H1 (cell line): Measurements from ENCODE around the gene ANXA9. TPM values are rescaled to one million over a fixed set of nuclear protein-coding genes. Genes with fewer than 3 reads are reported as not detected.

Experiments used
- CTCF ChIA-PET: fragments of 300-600 bp; sonication (Branson Sonifier 250); formaldehyde crosslinking; loops from one replicate; lab custom pipeline; 2021; ENCODE audit not compliant: partially characterized antibody; lab: Charles Lee
- POLR2A ChIA-PET: fragments of 300-600 bp; sonication (Branson Sonifier 250); formaldehyde crosslinking; loops from one replicate; lab custom pipeline; 2021; ENCODE audit warnings: inconsistent platforms; ENCODE audit not compliant: partially characterized antibody; lab: Charles Lee
- DNase-seq, 2 experiments: peaks; one replicate each; pipeline versions ENCODE4 v3.0.0 to v3.0.0-alpha.2; 2010 to 2022; ENCODE audit warnings: low spot score in 2 of 2, low read depth in 1 of 2, mixed read lengths in 1 of 2
- FAIRE-seq: peaks from 2 replicates; lab custom pipeline; 2011; peaks lifted over from hg19 to GRCh38; lab: Jason Lieb, UNC
- H2AFZ ChIP-seq: 2 replicates; pipeline ENCODE4 v1.8.1; 2012; ENCODE audit warnings: low read length, inconsistent platforms
- H2AK5ac ChIP-seq: 2 replicates; pipeline ENCODE4 v1.6.1; 2013; ENCODE audit warnings: low read depth, low read length
- H2BK120ac ChIP-seq: replicated peaks from 2 replicates; pipeline ENCODE3; 2013; ENCODE audit warnings: low read depth, low read length, inconsistent platforms
- H2BK12ac ChIP-seq: 2 replicates; pipeline ENCODE4 v1.6.1; 2013; ENCODE audit warnings: low read depth, low read length
- H2BK15ac ChIP-seq: 2 replicates; pipeline ENCODE4 v1.6.1; 2013; ENCODE audit warnings: low read length
- H2BK20ac ChIP-seq: 2 replicates; pipeline ENCODE4 v1.6.1; 2013; ENCODE audit warnings: low read length
- H2BK5ac ChIP-seq: 2 replicates; pipeline ENCODE4 v1.6.1; 2013; ENCODE audit warnings: low read depth, low read length
- H3K14ac ChIP-seq: 2 replicates; pipeline ENCODE4 v1.6.1; 2013; ENCODE audit warnings: inconsistent platforms; ENCODE audit not compliant: insufficient read length
- H3K18ac ChIP-seq: 2 replicates; pipeline ENCODE4 v1.6.1; 2013; ENCODE audit warnings: low read length; ENCODE audit errors: extremely low read depth
- H3K23ac ChIP-seq: 2 replicates; pipeline ENCODE4 v1.6.1; 2013; ENCODE audit warnings: inconsistent platforms; ENCODE audit not compliant: insufficient read length
- H3K23me2 ChIP-seq: 2 replicates; pipeline ENCODE4 v1.6.1; 2013; ENCODE audit warnings: low read depth, low read length
- H3K27ac ChIP-seq: 2 replicates; pipeline ENCODE4 v1.6.1; 2011; ENCODE audit warnings: low read depth, low read length, inconsistent platforms
- H3K27me3 ChIP-seq, 4 experiments: replicated peaks in 1 of 4; 1 replicate in 1 of 4; 2 replicates in 3 of 4; pipeline versions ENCODE4 v1.6.1 to v1.8.1; 2011 to 2013; ENCODE audit warnings: low read length in 3 of 4, mild to moderate bottlenecking in 3 of 4, inconsistent platforms in 2 of 4, mixed read lengths in 2 of 4, moderate library complexity in 1 of 4; ENCODE audit not compliant: control insufficient read depth in 3 of 4, insufficient read depth in 3 of 4; ENCODE audit errors: extremely low read depth in 1 of 4
- H3K36me3 ChIP-seq, 4 experiments: 2 replicates each; pipeline versions ENCODE4 v1.6.1 to v1.8.1; 2011 to 2013; ENCODE audit warnings: mild to moderate bottlenecking in 4 of 4, low read length in 3 of 4, moderate library complexity in 2 of 4, control low read depth in 1 of 4, inconsistent platforms in 1 of 4; ENCODE audit not compliant: insufficient read depth in 4 of 4, control insufficient read depth in 2 of 4
- H3K4ac ChIP-seq: replicated peaks from 2 replicates; pipeline ENCODE3; 2013; ENCODE audit warnings: low read length, low read depth, mixed read lengths, inconsistent platforms; ENCODE audit not compliant: insufficient read length
- H3K4me1 ChIP-seq, 4 experiments: replicated peaks in 1 of 4; 1 replicate in 1 of 4; 2 replicates in 3 of 4; pipeline versions ENCODE4 v1.6.1 to v1.8.1; 2011 to 2013; ENCODE audit warnings: low read length in 3 of 4, inconsistent platforms in 2 of 4, mixed read lengths in 1 of 4; ENCODE audit not compliant: insufficient read depth in 4 of 4, control insufficient read depth in 3 of 4
- H3K4me2 ChIP-seq, 2 experiments: 2 replicates each; pipeline versions ENCODE4 v1.6.1 to v1.8.1; 2011 to 2013; ENCODE audit warnings: low read depth in 2 of 2, low read length in 2 of 2, control low read depth in 1 of 2, inconsistent platforms in 1 of 2, mild to moderate bottlenecking in 1 of 2; ENCODE audit not compliant: insufficient read depth in 1 of 2
- H3K4me3 ChIP-seq, 4 experiments: fragments of 200-600, 300-600 bp in 1 of 4; sonication (generic), shearing (Covaris generic), sonication (Bioruptor Twin) in 1 of 4; 2 replicates each; pipeline versions ENCODE4 v1.5.1 to v1.8.1; 2011 to 2016; ENCODE audit warnings: low read length in 4 of 4, low read depth in 3 of 4, control low read depth in 2 of 4, inconsistent platforms in 2 of 4, mild to moderate bottlenecking in 2 of 4, mixed read lengths in 1 of 4, moderate library complexity in 1 of 4; ENCODE audit not compliant: insufficient read depth in 2 of 4; ENCODE audit errors: extremely low read depth in 1 of 4
- H3K56ac ChIP-seq: replicated peaks from 2 replicates; pipeline ENCODE3; 2013; ENCODE audit warnings: low read depth, mild to moderate bottlenecking, mixed read lengths, low read length, inconsistent platforms; ENCODE audit not compliant: insufficient read length
- H3K79me1 ChIP-seq: 2 replicates; pipeline ENCODE4 v1.6.1; 2013; ENCODE audit warnings: low read depth, low read length, control low read depth
- H3K79me2 ChIP-seq, 2 experiments: 2 replicates each; pipeline versions ENCODE4 v1.6.1 to v1.8.1; 2012 to 2013; ENCODE audit warnings: low read length in 2 of 2, mild to moderate bottlenecking in 2 of 2, inconsistent platforms in 1 of 2; ENCODE audit not compliant: insufficient read depth in 2 of 2, control insufficient read depth in 1 of 2
- H3K9ac ChIP-seq, 4 experiments: replicated peaks in 1 of 4; 1 replicate in 1 of 4; 2 replicates in 3 of 4; pipeline versions ENCODE4 v1.6.1 to v1.8.1; 2011 to 2013; ENCODE audit warnings: low read depth in 3 of 4, low read length in 3 of 4, control low read depth in 2 of 4, mild to moderate bottlenecking in 2 of 4, moderate library complexity in 2 of 4, inconsistent platforms in 1 of 4; ENCODE audit errors: extremely low read depth in 1 of 4
- H3K9me3 ChIP-seq, 2 experiments: 2 replicates each; pipeline versions ENCODE4 v1.6.1 to v1.8.1; 2012 to 2013; ENCODE audit warnings: mild to moderate bottlenecking in 2 of 2, moderate library complexity in 2 of 2, control low read depth in 1 of 2, inconsistent platforms in 1 of 2, low read depth in 1 of 2, low read length in 1 of 2, mixed read lengths in 1 of 2; ENCODE audit not compliant: insufficient read depth in 2 of 2
- H4K20me1 ChIP-seq, 2 experiments: replicated peaks in 1 of 2; 2 replicates each; pipeline versions ENCODE3 to v1.8.1; 2011 to 2013; ENCODE audit warnings: inconsistent platforms in 2 of 2, low read length in 2 of 2, mild to moderate bottlenecking in 1 of 2; ENCODE audit not compliant: insufficient read depth in 2 of 2, control insufficient read depth in 1 of 2
- H4K5ac ChIP-seq: 2 replicates; pipeline ENCODE4 v1.6.1; 2013; ENCODE audit warnings: low read length, low read depth, mixed read lengths, inconsistent platforms; ENCODE audit not compliant: insufficient read length
- H4K8ac ChIP-seq: 2 replicates; pipeline ENCODE4 v1.8.0; 2013; ENCODE audit warnings: mild to moderate bottlenecking, moderate library complexity, low read length, inconsistent platforms; ENCODE audit not compliant: insufficient read depth; ENCODE audit errors: extremely low read depth
- H4K91ac ChIP-seq: replicated peaks from 2 replicates; pipeline ENCODE3; 2013; ENCODE audit warnings: low read length, mixed read lengths, inconsistent platforms; ENCODE audit not compliant: insufficient read length
- BCL11A ChIP-seq, 2 experiments: IDR thresholded peaks; one replicate each; pipeline ENCODE4 v1.6.1; 2011; ENCODE audit warnings: low read depth in 2 of 2, low read length in 2 of 2, mild to moderate bottlenecking in 2 of 2
- E2F6 ChIP-seq: IDR thresholded peaks from 2 replicates; pipeline ENCODE4 v1.6.1; 2012; ENCODE audit warnings: inconsistent platforms
- HDAC2 ChIP-seq, 2 experiments: fragments of 300-600 bp in 1 of 2; sonication (generic) in 1 of 2; IDR thresholded peaks; 2 replicates each; pipeline ENCODE4 v1.6.1; 2011 to 2012; ENCODE audit warnings: low read depth in 2 of 2, low read length in 2 of 2, mild to moderate bottlenecking in 2 of 2, moderate library complexity in 2 of 2, borderline replicate concordance in 1 of 2, inconsistent platforms in 1 of 2
- PHF8 ChIP-seq: fragments of 200-600 bp; sonication (generic); conservative IDR thresholded peaks from 2 replicates; pipeline ENCODE4 v1.7.1; 2012; ENCODE audit warnings: low read depth, mild to moderate bottlenecking, inconsistent platforms, low read length, moderate library complexity
- POU5F1 ChIP-seq: IDR thresholded peaks from 2 replicates; pipeline ENCODE4 v1.6.1; 2011; ENCODE audit warnings: low read depth, mild to moderate bottlenecking, low read length, moderate library complexity
- SAP30 ChIP-seq: fragments of 300-600 bp; sonication (generic); IDR thresholded peaks from 2 replicates; pipeline ENCODE4 v1.7.1; 2012; ENCODE audit warnings: low read length, moderate library complexity, mild to moderate bottlenecking, inconsistent platforms; ENCODE audit not compliant: insufficient read depth, insufficient replicate concordance
- SIN3A ChIP-seq, 2 experiments: IDR thresholded peaks in 1 of 2; conservative IDR thresholded peaks in 1 of 2; 2 replicates each; pipeline ENCODE4 v1.6.1; 2011 to 2012; ENCODE audit warnings: low read length in 2 of 2, improper control_type of control experiment in 1 of 2, low read depth in 1 of 2, mild to moderate bottlenecking in 1 of 2
- SRF ChIP-seq: IDR thresholded peaks from 2 replicates; pipeline ENCODE4 v1.6.1; 2011; ENCODE audit warnings: mild to moderate bottlenecking, low read depth, low read length, moderate library complexity
- SUZ12 ChIP-seq: fragments of 200-600 bp; sonication (generic); IDR thresholded peaks from 2 replicates; pipeline ENCODE4 v1.6.1; 2012; ENCODE audit warnings: mild to moderate bottlenecking, inconsistent platforms, low read length, moderate library complexity, mixed read lengths
- ZNF274 ChIP-seq: IDR thresholded peaks from 2 replicates; pipeline ENCODE4 v1.7.0; 2012; ENCODE audit warnings: low read length, borderline replicate concordance; ENCODE audit errors: extremely low read depth
- whole genome bisulfite sequencing, 2 experiments: shearing (Covaris generic) in 1 of 2; methylation state at CpG; one replicate each; pipeline versions ENCODE4 v1.1.6 to v1.1.7; 2013 to 2015; ENCODE audit warnings: low lambda C conversion rate in 2 of 2, mixed read lengths in 2 of 2, inconsistent platforms in 1 of 2, low coverage in 1 of 2, missing lambda C conversion rate in 1 of 2; ENCODE audit not compliant: insufficient replicate concordance in 2 of 2, insufficient coverage in 1 of 2, insufficient read length in 1 of 2; ENCODE audit errors: extremely low coverage in 1 of 2, missing lambda C conversion rate in 1 of 2; 5-methylcytosine and 5-hydroxymethylcytosine counted together
- polyA plus RNA-seq, 7 experiments: library from polyadenylated mRNA; depleted of rRNA in 3 of 7; stranded (reverse) in 5 of 7; unstranded in 2 of 7; fragments of >200 nt in 5 of 7; fragments of 200-250 nt in 2 of 7; gene quantifications; 1 replicate in 5 of 7; 2 replicates in 1 of 7; 4 replicates in 1 of 7; pipeline versions ENCODE4 v1.2.1 to v1.2.3, GENCODE V29; 2011 to 2013; ENCODE audit warnings: missing spikeins in 2 of 7, mixed read lengths in 2 of 7
- total RNA-seq: library from RNA; stranded (reverse); fragmentation: NEBNext Ultra II Directional; extraction: Animal tissue kit (Norgen Biotek cat#: 25700); gene quantifications from 2 replicates; pipeline ENCODE4 v1.2.1, GENCODE V29; 2021

Gene ANXA9
- total and polyA plus RNA-seq, 2 of the 8 experiments (the other 6 are each of a cell fraction or from before 2014, with no cell fraction given), result 1.8 to 3.5 TPM

- H3K36me3 ChIP-seq, result peaks cover 24 to 62% (median 54%) of the 10 kb centered on the region in 4 experiments
Observed at GRCh38 chr1:150967936-150968335, 14.2 kb upstream of the ANXA9 start.

More at GRCh38 chr1:150967936-150968335, 14.2 kb upstream of the ANXA9 start:
- Histone ChIP-seq H2BK5ac (no peak overlapping the region), H4K91ac (no peak overlapping the region), H3K4me3 (no peak overlapping the region), H2BK12ac (no peak overlapping the region), H4K5ac (no peak overlapping the region), H2AK5ac (no peak overlapping the region), H3K27ac (no peak overlapping the region), H3K79me2 (peaks cover 21 to 45% of the 10 kb centered on the region in 2 experiments), H2BK120ac (no peak overlapping the region), H3K18ac (no peak overlapping the region), H3K79me1 (peaks cover 15% of the 10 kb centered on the region), H2BK15ac (no peak overlapping the region), H3K4me2 (no peak overlapping the region), H3K4ac (no peak overlapping the region), H3K56ac (no peak overlapping the region), H2BK20ac (no peak overlapping the region), H3K14ac (no peak overlapping the region), H3K23ac (no peak overlapping the region), H3K9ac (no peak overlapping the region), H3K23me2 (no peaks in the 10 kb centered on the region), H3K4me1 (peaks cover 11 to 25% (median 17%) of the 10 kb centered on the region in 4 experiments), H3K9me3 (no peaks in the 10 kb centered on the region; a peak in 1 of 4 replicates), H4K20me1 (peaks cover 18 to 22% of the 10 kb centered on the region in 2 experiments), H3K27me3 (no peaks in the 10 kb centered on the region), H4K8ac (no peak overlapping the region), H2AFZ (no peak overlapping the region)
- no peak for FAIRE-seq
- POLR2A ChIA-PET, result interaction anchor here (1.0 to 10.5 kb wide), 6 partner anchors 7 to 198 kb away, joined by 3 to 133 read pairs (median 32); partner anchors contain the start of genes ANXA9, CERS2, LYSMD1 and MINDY1
- no peak for DNase-seq
- TF ChIP-seq SAP30, result no peak
- no peak for TF ChIP-seq BCL11A (IDR thresholded peaks at IDR 0.05; ENCODE audit: low read depth in 2 of 2, low read length in 2 of 2)
- no peak for TF ChIP-seq SUZ12
- no peak for TF ChIP-seq HDAC2 (IDR thresholded peaks at IDR 0.05; ENCODE audit: borderline replicate concordance in 1 of 2, low read depth in 2 of 2, low read length in 2 of 2)
- TF ChIP-seq E2F6, result no peak
- no peak for TF ChIP-seq PHF8
- no peak for TF ChIP-seq ZNF274
- no peak for TF ChIP-seq POU5F1
- TF ChIP-seq SIN3A (conservative IDR thresholded peaks at IDR 0.05 in 1 of 2, IDR thresholded peaks at IDR 0.05 in 1 of 2; ENCODE audit: low read depth in 1 of 2, low read length in 2 of 2), result no peak
- TF ChIP-seq SRF, result no peak
- CTCF ChIA-PET, result interaction anchor here (0.8 to 4.3 kb wide), 5 partner anchors 10 to 38 kb away, joined by 3 to 34 read pairs (median 3); partner anchors contain the start of genes ANXA9 and MINDY1
- 96% methylated on average over 13 of the region's 13 CpGs; no CpG with 5 or more reads in 1 of the 2 experiments for WGBS, 2 experiments
